Measurements from ENCODE around the gene CNN2.

GRCh38 chr19:1010586-1011510 is 15.6 kb upstream of the CNN2 start:
- no peak for TF ChIP-seq HOXA7 (CRISPR knock-in tag; IDR thresholded peaks at IDR 0.05)
- TF ChIP-seq POLR2A (IDR thresholded peaks at IDR 0.05; ENCODE audit: low read length): no peak
- no peak for TF ChIP-seq SMC3 (IDR thresholded peaks at IDR 0.05)
- no peak for TF ChIP-seq PHF8 (IDR thresholded peaks at IDR 0.05; ENCODE audit: borderline replicate concordance, low read depth)
- TF ChIP-seq E2F6 (IDR thresholded peaks at IDR 0.05; ENCODE audit: borderline replicate concordance, low read depth): no peak
- TF ChIP-seq, protein P1, sequence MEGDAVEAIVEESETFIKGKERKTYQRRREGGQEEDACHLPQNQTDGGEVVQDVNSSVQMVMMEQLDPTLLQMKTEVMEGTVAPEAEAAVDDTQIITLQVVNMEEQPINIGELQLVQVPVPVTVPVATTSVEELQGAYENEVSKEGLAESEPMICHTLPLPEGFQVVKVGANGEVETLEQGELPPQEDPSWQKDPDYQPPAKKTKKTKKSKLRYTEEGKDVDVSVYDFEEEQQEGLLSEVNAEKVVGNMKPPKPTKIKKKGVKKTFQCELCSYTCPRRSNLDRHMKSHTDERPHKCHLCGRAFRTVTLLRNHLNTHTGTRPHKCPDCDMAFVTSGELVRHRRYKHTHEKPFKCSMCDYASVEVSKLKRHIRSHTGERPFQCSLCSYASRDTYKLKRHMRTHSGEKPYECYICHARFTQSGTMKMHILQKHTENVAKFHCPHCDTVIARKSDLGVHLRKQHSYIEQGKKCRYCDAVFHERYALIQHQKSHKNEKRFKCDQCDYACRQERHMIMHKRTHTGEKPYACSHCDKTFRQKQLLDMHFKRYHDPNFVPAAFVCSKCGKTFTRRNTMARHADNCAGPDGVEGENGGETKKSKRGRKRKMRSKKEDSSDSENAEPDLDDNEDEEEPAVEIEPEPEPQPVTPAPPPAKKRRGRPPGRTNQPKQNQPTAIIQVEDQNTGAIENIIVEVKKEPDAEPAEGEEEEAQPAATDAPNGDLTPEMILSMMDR (IDR thresholded peaks at IDR 0.05): no peak
- no peak for TF ChIP-seq NFE2L2 (conservative IDR thresholded peaks at IDR 0.05; ENCODE audit: low read length)
- TF ChIP-seq ZNF302 (CRISPR knock-in tag; IDR thresholded peaks at IDR 0.05): no peak
- no peak for TF ChIP-seq MYC (IDR thresholded peaks at IDR 0.05; ENCODE audit: borderline replicate concordance, low read length)
- no peak for TF ChIP-seq JUN (IDR thresholded peaks at IDR 0.05)
- TF ChIP-seq EP300 (IDR thresholded peaks at IDR 0.05): no peak
- no peak for TF ChIP-seq ZC3H11A (IDR thresholded peaks at IDR 0.05)
- TF ChIP-seq SREBF2 (IDR thresholded peaks at IDR 0.05): no peak
